Type B pancreatic cell (in vitro differentiated cells): ENCODE results near the gene TENM4. TPM values are rescaled to one million over a fixed set of nuclear protein-coding genes. Genes with fewer than 3 reads are reported as not detected.

Source experiments
- DNase-seq: peaks from one replicate; pipeline ENCODE4 v3.0.0; 2021; ENCODE audit warnings: mixed read lengths; ENCODE audit not compliant: unreplicated experiment; ENCODE audit errors: extremely low spot score
- H3K27ac Mint-ChIP-seq: 2 replicates; pipeline ENCODE4 v1.8.0; 2021; ENCODE audit warnings: mild to moderate bottlenecking, mixed read lengths
- H3K27me3 Mint-ChIP-seq: 2 replicates; pipeline ENCODE4 v1.8.0; 2021; ENCODE audit warnings: mixed read lengths
- H3K36me3 Mint-ChIP-seq: 2 replicates; pipeline ENCODE4 v1.8.0; 2021; ENCODE audit warnings: mixed read lengths
- H3K4me1 Mint-ChIP-seq: one replicate; pipeline ENCODE4 v1.8.0; 2021; ENCODE audit warnings: mixed read lengths; ENCODE audit not compliant: unreplicated experiment
- H3K4me3 Mint-ChIP-seq: 2 replicates; pipeline ENCODE4 v1.8.0; 2021; ENCODE audit warnings: mild to moderate bottlenecking, mixed read lengths
- H3K9me3 Mint-ChIP-seq: 2 replicates; pipeline ENCODE4 v1.8.0; 2021; ENCODE audit warnings: mixed read lengths
- CTCF ChIP-seq: fragments of 200-600 bp; sonication (generic); conservative IDR thresholded peaks from 2 replicates; pipeline ENCODE4 v1.5.0; 2021; ENCODE audit warnings: antibody characterized with exemption, mild to moderate bottlenecking
- total RNA-seq: library from RNA; stranded (reverse); gene quantifications from 2 replicates; pipeline ENCODE4 v1.2.1, GENCODE V29; 2021; ENCODE audit warnings: low replicate concordance

The TENM4 gene
- total RNA-seq, 1 donor from 2014 or later, result 156 TPM

DNA sequence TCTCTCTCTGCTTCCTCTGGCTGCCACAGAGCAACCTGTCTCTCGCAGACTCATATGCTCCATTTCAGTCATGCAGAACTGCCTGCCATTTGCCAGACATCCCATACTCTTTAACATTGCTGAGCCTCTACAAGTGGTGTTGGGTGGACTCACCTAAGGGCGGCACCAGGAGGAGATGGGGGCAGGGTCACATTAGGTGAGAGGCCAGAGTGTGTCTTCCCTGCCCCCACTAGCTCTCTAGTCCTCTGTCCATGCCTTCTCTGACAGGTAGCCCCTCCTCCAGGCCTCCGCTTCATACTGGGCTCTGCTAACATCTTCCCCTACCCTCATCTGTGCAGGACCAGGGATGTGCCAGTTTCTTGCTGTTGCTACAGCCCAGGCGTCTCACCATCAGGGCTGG is 366.3 kb downstream of the TENM4 start:
- peaks cover 10% of the 10 kb centered on the region for H3K9me3 Mint-ChIP-seq
- H3K27ac Mint-ChIP-seq, result no peak overlapping the region
- peaks cover 58% of the 10 kb centered on the region for H3K4me1 Mint-ChIP-seq
- H3K27me3 Mint-ChIP-seq, result no peaks in the 10 kb centered on the region
- DNase-seq, result no peak
- no peak overlapping the region for H3K4me3 Mint-ChIP-seq
- peaks cover 14% of the 10 kb centered on the region for H3K36me3 Mint-ChIP-seq
- no peak for TF ChIP-seq CTCF

GRCh38 chr11:79071190-79071589 is 369.6 kb downstream of the TENM4 start:
- Mint-ChIP-seq H3K27me3 (no peaks in the 10 kb centered on the region), H3K9me3 (peaks cover 6% of the 10 kb centered on the region), H3K4me3 (no peak overlapping the region), H3K27ac (no peak overlapping the region), H3K4me1 (peaks cover 60% of the 10 kb centered on the region), H3K36me3 (peaks cover 16% of the 10 kb centered on the region)
- no peak for TF ChIP-seq CTCF
- DNase-seq, result no peak

DNA sequence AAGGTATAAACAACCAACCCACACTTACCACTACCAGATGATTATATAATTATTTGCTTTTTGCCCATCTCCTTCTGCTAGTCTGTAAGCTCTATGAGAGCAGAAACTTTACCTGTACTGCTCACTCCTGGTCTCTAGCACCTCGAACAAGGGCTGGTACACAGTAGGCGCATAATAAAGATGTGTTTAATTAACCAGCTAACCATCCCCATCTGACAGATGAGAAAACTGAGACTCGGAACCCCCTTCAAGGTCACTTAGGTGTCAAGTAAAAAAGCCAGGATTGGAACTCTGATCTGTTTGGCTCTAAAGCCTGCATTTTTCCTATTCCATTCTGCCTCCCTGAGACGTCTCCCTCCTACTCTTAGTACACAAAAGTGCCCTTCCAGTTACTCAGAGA is 370.3 kb downstream of the TENM4 start:
- no peak overlapping the region for H3K4me3 Mint-ChIP-seq
- TF ChIP-seq CTCF, result no peak
- H3K27me3 Mint-ChIP-seq, result no peaks in the 10 kb centered on the region
- peaks cover 65% of the 10 kb centered on the region for H3K4me1 Mint-ChIP-seq
- no peak for DNase-seq
- no peaks in the 10 kb centered on the region for H3K9me3 Mint-ChIP-seq
- no peak overlapping the region for H3K27ac Mint-ChIP-seq
- peaks cover 14% of the 10 kb centered on the region for H3K36me3 Mint-ChIP-seq

DNA sequence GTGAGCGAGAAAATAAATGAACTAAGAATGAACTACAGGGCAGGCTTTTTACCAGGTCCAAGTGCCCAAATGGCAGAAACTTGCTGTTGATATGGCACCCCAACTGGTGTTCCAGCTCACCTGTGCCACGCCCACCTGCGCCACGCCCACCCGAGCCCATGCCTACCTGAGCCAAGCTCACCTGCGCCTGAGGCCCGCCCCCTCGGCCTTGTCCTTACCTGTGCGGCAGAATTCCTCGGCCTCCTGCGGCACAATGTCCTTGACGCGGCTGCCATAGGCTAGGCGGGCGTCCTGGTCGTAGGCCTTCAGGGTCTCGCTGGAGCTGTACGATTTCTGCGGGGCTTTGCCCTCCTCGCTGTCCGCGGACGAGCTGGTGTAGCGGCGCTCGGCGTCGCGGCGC is 371.3 kb downstream of the TENM4 start:
- peaks cover 67% of the 10 kb centered on the region for H3K4me1 Mint-ChIP-seq
- no peak overlapping the region for H3K27ac Mint-ChIP-seq
- no peak overlapping the region for H3K4me3 Mint-ChIP-seq
- no peaks in the 10 kb centered on the region for H3K27me3 Mint-ChIP-seq
- peaks cover 14% of the 10 kb centered on the region for H3K36me3 Mint-ChIP-seq
- no peak for DNase-seq
- TF ChIP-seq CTCF, result no peak
- no peaks in the 10 kb centered on the region for H3K9me3 Mint-ChIP-seq

DNA sequence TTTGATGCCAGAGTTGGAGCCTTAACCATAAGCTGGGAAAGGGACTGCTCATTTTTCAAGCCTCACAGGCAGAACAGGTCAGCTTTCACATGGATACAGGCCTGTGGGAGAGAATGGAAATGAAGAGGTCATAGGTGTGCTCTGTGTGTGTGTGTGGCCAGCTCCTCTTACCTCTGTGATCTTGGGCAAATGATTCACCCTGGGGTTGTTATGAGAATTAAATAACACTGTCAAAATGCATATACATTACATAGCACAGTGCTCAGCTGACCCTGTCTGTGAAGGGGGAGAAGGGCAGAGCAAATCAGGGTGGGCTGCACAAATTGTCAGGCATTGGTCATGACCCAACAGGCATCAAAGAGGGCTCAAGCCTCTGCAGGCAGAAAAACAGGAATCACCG is 372.5 kb downstream of the TENM4 start:
- Mint-ChIP-seq H3K27ac (peak overlapping the region; percentile 35), H3K4me3 (peak overlapping the region; percentile 1), H3K4me1 (peaks cover 60% of the 10 kb centered on the region), H3K9me3 (no peaks in the 10 kb centered on the region), H3K27me3 (no peaks in the 10 kb centered on the region), H3K36me3 (peaks cover 14% of the 10 kb centered on the region)
- no peak for DNase-seq
- TF ChIP-seq CTCF, result no peak

GRCh38 chr11:79067352-79067679 is 373.5 kb downstream of the TENM4 start:
- Mint-ChIP-seq H3K27ac (peak overlapping the region; percentile 22), H3K9me3 (no peaks in the 10 kb centered on the region), H3K36me3 (peaks cover 14% of the 10 kb centered on the region), H3K4me1 (peaks cover 56% of the 10 kb centered on the region), H3K27me3 (no peaks in the 10 kb centered on the region), H3K4me3 (peak overlapping the region; percentile 32)
- no peak for TF ChIP-seq CTCF
- DNase-seq, result no peak
